Cardiac fibroblast (primary cell): Measurements from ENCODE around the gene SPRTN.

Experiments
- DNase-seq, 2 donors: peaks; one replicate each; pipeline versions ENCODE4 v3.0.0 to v3.0.0-alpha.2; 2010; ENCODE audit warnings: low read depth in 2 of 2
- H3K4me3 ChIP-seq, 2 donors: replicated peaks in 1 of 2; 1 replicate in 1 of 2; 2 replicates in 1 of 2; pipeline ENCODE4 v1.5.1; 2011; ENCODE audit warnings: low read depth in 2 of 2, low read length in 2 of 2, mild to moderate bottlenecking in 2 of 2, moderate library complexity in 1 of 2
- TF ChIP-seq, protein P1 (sequence below): IDR thresholded peaks from one replicate; pipeline ENCODE4 v1.5.1; 2011; ENCODE audit warnings: low read depth, mild to moderate bottlenecking, low read length, inconsistent platforms

SPRTN gene

DNA sequence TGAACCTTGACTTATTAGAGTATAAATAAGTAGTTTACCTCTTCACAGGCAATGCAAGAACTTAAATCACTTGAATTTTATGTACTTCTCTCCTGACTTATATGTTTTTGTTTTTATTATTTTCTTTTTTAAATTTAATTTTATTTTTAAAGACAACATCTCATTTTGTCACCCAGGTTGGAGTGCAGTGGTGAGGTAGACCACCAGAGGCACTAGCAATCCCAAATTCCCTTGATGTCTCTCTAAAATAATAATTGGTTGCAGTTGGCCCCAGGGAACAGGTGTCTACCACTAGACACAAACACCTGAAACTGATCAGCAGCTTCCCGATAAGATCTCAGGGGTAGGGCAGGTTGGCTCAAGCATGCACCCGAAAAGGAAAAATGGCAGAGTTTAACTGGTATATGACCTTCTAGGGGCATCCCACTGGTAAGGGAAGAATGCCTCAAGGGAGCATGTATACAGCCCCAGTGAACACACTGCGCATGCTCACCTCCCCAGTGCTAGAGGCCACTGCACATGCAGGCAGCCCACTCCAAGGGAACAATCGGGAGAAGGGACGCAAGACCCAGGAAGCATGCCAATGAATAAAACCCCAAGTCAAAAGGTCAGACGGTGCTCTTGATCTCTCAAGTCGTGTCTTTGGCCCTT is 15.1 kb upstream of the SPRTN start:
- H3K4me3 ChIP-seq = no peak overlapping the region
- DNase-seq = no peak
- TF ChIP-seq, protein P1, sequence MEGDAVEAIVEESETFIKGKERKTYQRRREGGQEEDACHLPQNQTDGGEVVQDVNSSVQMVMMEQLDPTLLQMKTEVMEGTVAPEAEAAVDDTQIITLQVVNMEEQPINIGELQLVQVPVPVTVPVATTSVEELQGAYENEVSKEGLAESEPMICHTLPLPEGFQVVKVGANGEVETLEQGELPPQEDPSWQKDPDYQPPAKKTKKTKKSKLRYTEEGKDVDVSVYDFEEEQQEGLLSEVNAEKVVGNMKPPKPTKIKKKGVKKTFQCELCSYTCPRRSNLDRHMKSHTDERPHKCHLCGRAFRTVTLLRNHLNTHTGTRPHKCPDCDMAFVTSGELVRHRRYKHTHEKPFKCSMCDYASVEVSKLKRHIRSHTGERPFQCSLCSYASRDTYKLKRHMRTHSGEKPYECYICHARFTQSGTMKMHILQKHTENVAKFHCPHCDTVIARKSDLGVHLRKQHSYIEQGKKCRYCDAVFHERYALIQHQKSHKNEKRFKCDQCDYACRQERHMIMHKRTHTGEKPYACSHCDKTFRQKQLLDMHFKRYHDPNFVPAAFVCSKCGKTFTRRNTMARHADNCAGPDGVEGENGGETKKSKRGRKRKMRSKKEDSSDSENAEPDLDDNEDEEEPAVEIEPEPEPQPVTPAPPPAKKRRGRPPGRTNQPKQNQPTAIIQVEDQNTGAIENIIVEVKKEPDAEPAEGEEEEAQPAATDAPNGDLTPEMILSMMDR = no peak

DNA sequence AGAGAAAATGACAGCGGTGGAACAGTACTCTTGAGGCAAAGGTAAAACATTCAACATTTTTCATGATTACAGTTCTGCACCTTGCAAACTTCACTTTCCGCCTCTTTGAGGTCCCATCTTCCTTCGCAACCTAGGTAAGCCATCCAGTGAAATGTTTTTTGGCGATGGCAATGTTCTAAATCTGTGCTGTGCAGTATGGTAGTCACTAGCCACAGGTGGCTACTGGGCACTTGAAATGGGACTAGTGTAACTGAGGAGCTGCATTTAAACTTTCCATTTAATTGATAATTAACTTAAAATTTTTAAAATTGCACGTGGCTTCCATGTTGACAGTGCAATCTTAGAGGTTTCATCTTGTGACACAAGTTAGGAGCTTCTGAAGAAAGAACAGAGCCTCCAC is 13.4 kb upstream of the SPRTN start:
- DNase-seq = no peak
- TF ChIP-seq, protein P1 = no peak
- H3K4me3 ChIP-seq = no peak overlapping the region

DNA sequence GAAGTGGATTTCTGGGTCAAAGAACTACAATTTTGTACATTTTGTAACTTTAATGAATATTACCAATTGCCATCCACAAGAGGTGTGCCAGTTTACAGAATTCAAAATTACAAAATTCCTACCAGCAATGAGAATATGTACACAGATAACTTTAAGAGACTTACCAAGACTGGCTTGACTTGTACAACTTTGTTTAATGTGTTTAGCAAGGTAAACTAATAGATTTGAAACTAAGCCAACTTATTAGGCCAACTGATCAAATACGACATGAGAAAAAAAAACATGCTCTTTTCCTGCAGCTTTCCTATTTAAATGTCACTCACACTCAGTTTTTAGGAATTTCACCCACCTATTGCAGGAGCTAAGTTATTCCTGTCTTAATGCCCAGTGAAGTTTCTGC is 11.8 kb upstream of the SPRTN start:
- DNase-seq = no peak
- no peak overlapping the region for H3K4me3 ChIP-seq
- TF ChIP-seq, protein P1 = no peak

DNA sequence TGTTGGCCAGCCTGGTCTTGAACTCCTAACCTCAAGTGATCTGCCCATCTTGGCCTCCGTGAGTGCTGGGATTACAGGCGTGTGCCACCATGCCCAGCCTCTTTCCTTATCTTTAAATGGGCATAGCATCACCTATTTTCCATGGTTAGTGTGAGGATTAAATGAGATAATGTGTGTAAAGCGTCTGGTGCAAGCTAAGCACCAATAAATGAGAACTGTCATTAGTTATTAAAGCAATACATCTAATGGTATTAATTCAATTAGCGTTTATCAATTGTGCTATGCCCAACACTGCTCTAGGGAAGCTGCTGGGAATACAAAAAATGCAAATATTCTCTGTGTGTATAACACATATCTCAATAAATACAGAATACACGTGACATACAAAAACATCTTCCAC is 10.5 kb upstream of the SPRTN start:
- no peak for DNase-seq
- TF ChIP-seq, protein P1 = no peak
- H3K4me3 ChIP-seq = no peak overlapping the region

DNA sequence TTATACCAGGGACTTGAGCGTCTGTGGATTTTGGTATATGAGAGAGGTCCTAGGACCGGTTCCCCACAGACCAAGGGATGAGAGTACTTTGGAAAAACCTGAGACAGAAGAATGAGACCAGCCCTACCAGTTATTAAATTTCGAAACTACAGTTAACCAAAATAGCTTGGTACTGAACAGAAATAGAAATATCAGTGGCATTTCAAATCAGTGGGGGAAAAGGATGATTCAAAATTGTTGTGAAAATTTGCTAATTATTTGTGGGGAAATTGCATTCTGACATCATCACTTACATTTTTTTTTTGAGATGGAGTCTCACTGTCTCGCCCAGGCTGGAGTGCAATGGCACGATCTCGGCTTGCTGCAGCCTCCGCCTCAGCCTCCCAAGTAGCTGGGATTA is 8.6 kb upstream of the SPRTN start:
- TF ChIP-seq, protein P1 = no peak
- H3K4me3 ChIP-seq = no peak overlapping the region
- no peak for DNase-seq

DNA sequence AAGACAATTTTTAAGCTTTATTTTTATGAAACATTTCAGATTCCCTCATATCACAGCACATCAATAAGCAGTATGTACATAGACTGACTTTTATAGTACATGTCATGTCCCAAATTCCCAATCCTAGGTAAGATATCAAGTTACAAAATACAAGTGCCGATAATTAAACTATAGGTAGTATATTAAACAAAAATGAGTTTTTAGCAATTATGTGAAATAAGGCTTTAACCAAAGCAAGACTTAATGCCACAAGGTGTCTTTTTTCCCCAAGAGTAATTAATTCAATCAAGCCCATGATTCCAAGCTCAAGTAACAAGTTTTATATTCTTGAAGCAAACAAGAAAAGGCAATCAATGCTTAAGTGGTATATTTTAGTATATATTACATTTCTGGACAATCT is 5.3 kb upstream of the SPRTN start:
- DNase-seq = no peak
- no peak overlapping the region for H3K4me3 ChIP-seq
- TF ChIP-seq, protein P1 = no peak
